Measurements from ENCODE around the gene TRAK2. TPM values are rescaled to one million over a fixed set of nuclear protein-coding genes. Genes with fewer than 3 reads are reported as not detected.
"Not testable (repeated sequence)": the region's sequence is repeated elsewhere in the genome, so short reads cannot be mapped to it uniquely, and the experiment has no call there.

TRAK2 gene
- total and polyA plus RNA-seq, 11 donors: 41.2 to 201 (median 145) TPM

GRCh38 chr2:201490291-201490690 lies 39.0 kb upstream of the TRAK2 start:
- Histone ChIP-seq H3K36me3 (no peaks in the 10 kb centered on the region), H3K27ac (no peak overlapping the region), H3K9me3 (no peaks in the 10 kb centered on the region), H3K4me3 (no peak overlapping the region), H3K4me1 (no peaks in the 10 kb centered on the region), H3K27me3 (no peaks in the 10 kb centered on the region)
- ATAC-seq (peak; percentile 51 to 67 (median 63)), DNase-seq (no peak)
- intact Hi-C loops (cut with DNase I): loop anchor here in 1 of 10 donors (10.0 kb wide), 1 partner anchor 135 kb away; no protein-coding TSS in a partner anchor
- no peak for TF ChIP-seq POLR2A (IDR thresholded peaks at IDR 0.05)
- TF ChIP-seq, protein P1, sequence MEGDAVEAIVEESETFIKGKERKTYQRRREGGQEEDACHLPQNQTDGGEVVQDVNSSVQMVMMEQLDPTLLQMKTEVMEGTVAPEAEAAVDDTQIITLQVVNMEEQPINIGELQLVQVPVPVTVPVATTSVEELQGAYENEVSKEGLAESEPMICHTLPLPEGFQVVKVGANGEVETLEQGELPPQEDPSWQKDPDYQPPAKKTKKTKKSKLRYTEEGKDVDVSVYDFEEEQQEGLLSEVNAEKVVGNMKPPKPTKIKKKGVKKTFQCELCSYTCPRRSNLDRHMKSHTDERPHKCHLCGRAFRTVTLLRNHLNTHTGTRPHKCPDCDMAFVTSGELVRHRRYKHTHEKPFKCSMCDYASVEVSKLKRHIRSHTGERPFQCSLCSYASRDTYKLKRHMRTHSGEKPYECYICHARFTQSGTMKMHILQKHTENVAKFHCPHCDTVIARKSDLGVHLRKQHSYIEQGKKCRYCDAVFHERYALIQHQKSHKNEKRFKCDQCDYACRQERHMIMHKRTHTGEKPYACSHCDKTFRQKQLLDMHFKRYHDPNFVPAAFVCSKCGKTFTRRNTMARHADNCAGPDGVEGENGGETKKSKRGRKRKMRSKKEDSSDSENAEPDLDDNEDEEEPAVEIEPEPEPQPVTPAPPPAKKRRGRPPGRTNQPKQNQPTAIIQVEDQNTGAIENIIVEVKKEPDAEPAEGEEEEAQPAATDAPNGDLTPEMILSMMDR (IDR thresholded peaks at IDR 0.05): no peak
- WGBS, 4 donors: 62 to 73% (median 69%) methylated on average over 4 of the region's 4 CpGs

- TF ChIP-seq POLR2A (IDR thresholded peaks at IDR 0.05): no peak
- TF ChIP-seq, protein P1 (IDR thresholded peaks at IDR 0.05): no peak
- Histone ChIP-seq H3K36me3 (peaks cover 0 to 27% (median 16%) of the 10 kb centered on the region in 9 donors), H3K9me3 (no peaks in the 10 kb centered on the region), H3K27me3 (no peaks in the 10 kb centered on the region), H3K27ac (no peak overlapping the region), H3K4me1 (no peaks in the 10 kb centered on the region), H3K4me3 (no peak overlapping the region)
- intact Hi-C loops (cut with DNase I): loop anchor here in 1 of 10 donors (10.0 kb wide), 1 partner anchor 140 kb away; no protein-coding TSS in a partner anchor
- DNase-seq (no peak), ATAC-seq (no peak)
- 42 to 57% (median 52%) methylated on average over 4 of the region's 4 CpGs for WGBS, 4 donors
Observed at GRCh38 chr2:201484805-201485204, 33.5 kb upstream of the TRAK2 start.

DNA sequence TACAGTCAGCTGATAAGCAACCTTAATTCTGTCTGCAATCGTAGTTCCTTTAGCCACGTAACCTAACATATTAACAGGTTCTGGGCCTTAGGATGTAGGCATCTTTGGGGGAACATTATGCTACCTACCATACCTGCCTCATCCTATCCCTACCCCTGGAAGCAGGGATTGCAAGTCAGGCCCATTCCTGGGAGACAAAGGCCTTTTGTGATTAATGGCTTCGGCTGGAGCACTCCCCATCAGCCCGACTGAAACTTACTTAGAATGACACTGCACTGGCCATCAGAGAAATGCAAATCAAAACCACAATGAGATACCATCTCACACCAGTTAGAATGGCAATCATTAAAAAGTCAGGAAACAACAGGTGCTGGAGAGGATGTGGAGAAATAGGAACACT lies 32.5 kb upstream of the TRAK2 start:
- H3K27me3 ChIP-seq, H3K9me3 ChIP-seq, H3K4me3 ChIP-seq, H3K4me1 ChIP-seq, DNase-seq, H3K27ac ChIP-seq, ATAC-seq: not testable (repeated sequence)
- 88 to 92% (median 90%) methylated on average over 4 of the region's 4 CpGs for WGBS, 4 donors
- peaks cover 0 to 37% (median 25%) of the 10 kb centered on the region in 9 donors for H3K36me3 ChIP-seq
- intact Hi-C loops (cut with DNase I): loop anchor here in 1 of 10 donors (10.0 kb wide), 1 partner anchor 141 kb away; no protein-coding TSS in a partner anchor

- intact Hi-C loops (cut with DNase I): loop anchor here in 1 of 10 donors (10.0 kb wide), 1 partner anchor 141 kb away; no protein-coding TSS in a partner anchor
- no peak overlapping the region for H3K4me3 ChIP-seq
- no peaks in the 10 kb centered on the region for H3K4me1 ChIP-seq
- TF ChIP-seq POLR2A (IDR thresholded peaks at IDR 0.05): no peak
- TF ChIP-seq, protein P1 (IDR thresholded peaks at IDR 0.05): no peak
- H3K36me3 ChIP-seq: peaks cover 0 to 41% (median 29%) of the 10 kb centered on the region in 9 donors
- no peak for ATAC-seq
- no peak overlapping the region for H3K27ac ChIP-seq
- H3K9me3 ChIP-seq: no peaks in the 10 kb centered on the region
- WGBS, 4 donors: 0 to 33% (median 15%) methylated on average over 1 of the region's 1 CpG
- no peaks in the 10 kb centered on the region for H3K27me3 ChIP-seq
- no peak for DNase-seq
Observed at GRCh38 chr2:201483342-201483741, 32.1 kb upstream of the TRAK2 start.

GRCh38 chr2:201482543-201482942 lies 31.3 kb upstream of the TRAK2 start:
- DNase-seq (no peak), ATAC-seq (peak in 1 of 4 donors; percentile 13)
- Histone ChIP-seq H3K4me1 (no peaks in the 10 kb centered on the region), H3K9me3 (no peaks in the 10 kb centered on the region), H3K4me3 (no peak overlapping the region), H3K27ac (no peak overlapping the region), H3K36me3 (peaks cover 0 to 49% (median 37%) of the 10 kb centered on the region in 9 donors), H3K27me3 (no peaks in the 10 kb centered on the region)
- intact Hi-C loops (cut with DNase I): loop anchor here in 1 of 10 donors (10.0 kb wide), 1 partner anchor 142 kb away; no protein-coding TSS in a partner anchor
- no peak for TF ChIP-seq POLR2A (IDR thresholded peaks at IDR 0.05)
- TF ChIP-seq, protein P1 (IDR thresholded peaks at IDR 0.05): no peak
- 92 to 95% (median 92%) methylated on average over 4 of the region's 4 CpGs for WGBS, 4 donors

All from heart left ventricle (tissue), 16 donors.